ENCODE results near the gene LRRC10B. TPM values are rescaled to one million over a fixed set of nuclear protein-coding genes. Genes with fewer than 3 reads are reported as not detected.
A peak's percentile ranks its signal among the peaks of the same experiment; 100 is the strongest.
"Not testable (repeated sequence)": the region's sequence is repeated elsewhere in the genome, so short reads cannot be mapped to it uniquely, and the experiment has no call there.

LRRC10B gene
- total RNA-seq, 4 donors from 2014 or later: 0.45 to 1.4 (median 1.1) TPM

DNA sequence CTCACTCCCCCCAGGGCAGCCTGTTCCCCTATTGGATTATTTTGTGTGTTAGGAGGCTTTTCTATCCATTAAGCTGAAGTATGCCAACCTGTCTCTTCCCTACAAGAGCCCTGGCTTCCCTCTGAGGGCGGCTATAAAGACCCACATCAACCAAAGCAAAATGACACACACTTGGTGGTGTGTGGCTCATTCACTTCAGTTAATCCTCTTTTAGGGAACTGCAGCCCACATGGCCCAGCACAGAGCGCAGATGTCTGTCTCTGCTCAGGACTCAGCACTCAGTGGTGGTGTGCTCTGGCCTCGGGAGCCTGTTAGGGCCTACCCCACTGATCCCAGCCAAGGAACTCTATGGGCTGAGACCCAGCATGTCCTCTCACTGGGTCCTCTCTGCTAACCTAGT, 32.2 kb upstream of the LRRC10B start:
- H3K9me3 ChIP-seq: no peaks in the 10 kb centered on the region
- no peak for ATAC-seq

DNA sequence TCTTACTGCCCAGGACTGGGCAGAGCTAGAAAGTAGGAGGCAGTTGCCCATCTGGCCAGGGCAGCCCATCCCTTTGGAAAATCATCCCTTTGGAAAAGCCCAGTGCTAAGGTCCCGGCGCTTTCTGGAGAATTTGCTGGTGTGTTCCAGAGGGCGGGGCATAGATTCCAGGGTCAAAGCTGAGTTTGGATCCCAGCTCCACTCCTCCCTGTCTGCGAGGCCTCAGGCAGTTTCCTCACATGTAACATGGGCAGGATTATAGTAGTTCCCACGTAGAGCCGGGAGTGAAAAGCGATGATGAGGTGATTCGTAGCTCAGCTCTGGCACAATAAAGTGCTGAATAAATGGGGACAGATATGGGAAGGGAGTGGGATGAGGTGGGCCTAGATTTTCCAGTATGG, 31.4 kb upstream of the LRRC10B start:
- Histone ChIP-seq H3K4me1 (peaks cover 0 to 39% (median 20%) of the 10 kb centered on the region in 3 donors), H3K27ac (peak overlapping the region in 2 of 4 donors; percentile 18 to 49), H3K36me3 (peaks cover 0 to 13% of the 10 kb centered on the region in 2 donors), H3K9me3 (no peaks in the 10 kb centered on the region), H3K27me3 (peaks cover 14% of the 10 kb centered on the region), H3K4me3 (no peak overlapping the region)
- TF ChIP-seq, protein P1, sequence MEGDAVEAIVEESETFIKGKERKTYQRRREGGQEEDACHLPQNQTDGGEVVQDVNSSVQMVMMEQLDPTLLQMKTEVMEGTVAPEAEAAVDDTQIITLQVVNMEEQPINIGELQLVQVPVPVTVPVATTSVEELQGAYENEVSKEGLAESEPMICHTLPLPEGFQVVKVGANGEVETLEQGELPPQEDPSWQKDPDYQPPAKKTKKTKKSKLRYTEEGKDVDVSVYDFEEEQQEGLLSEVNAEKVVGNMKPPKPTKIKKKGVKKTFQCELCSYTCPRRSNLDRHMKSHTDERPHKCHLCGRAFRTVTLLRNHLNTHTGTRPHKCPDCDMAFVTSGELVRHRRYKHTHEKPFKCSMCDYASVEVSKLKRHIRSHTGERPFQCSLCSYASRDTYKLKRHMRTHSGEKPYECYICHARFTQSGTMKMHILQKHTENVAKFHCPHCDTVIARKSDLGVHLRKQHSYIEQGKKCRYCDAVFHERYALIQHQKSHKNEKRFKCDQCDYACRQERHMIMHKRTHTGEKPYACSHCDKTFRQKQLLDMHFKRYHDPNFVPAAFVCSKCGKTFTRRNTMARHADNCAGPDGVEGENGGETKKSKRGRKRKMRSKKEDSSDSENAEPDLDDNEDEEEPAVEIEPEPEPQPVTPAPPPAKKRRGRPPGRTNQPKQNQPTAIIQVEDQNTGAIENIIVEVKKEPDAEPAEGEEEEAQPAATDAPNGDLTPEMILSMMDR (IDR thresholded peaks at IDR 0.05): no peak
- TF ChIP-seq POLR2AphosphoS5 (IDR thresholded peaks at IDR 0.05): no peak
- TF ChIP-seq EP300 (IDR thresholded peaks at IDR 0.05): no peak
- no peak for TF ChIP-seq POLR2A (IDR thresholded peaks at IDR 0.05)
- ATAC-seq: peak; percentile 20
- 37 to 55% methylated on average over 4 to 7 of the region's 8 CpGs for WGBS, 2 donors (ENCODE audit: low coverage in 1 of 2)

More for the DNA sequence above, 32.2 kb upstream of the LRRC10B start:
- H3K36me3 ChIP-seq: peaks cover 0 to 20% of the 10 kb centered on the region in 2 donors
- H3K27ac ChIP-seq: no peak overlapping the region
- peaks cover 8% of the 10 kb centered on the region for H3K27me3 ChIP-seq
- TF ChIP-seq POLR2AphosphoS5 (IDR thresholded peaks at IDR 0.05) (no peak), EP300 (IDR thresholded peaks at IDR 0.05) (no peak), POLR2A (IDR thresholded peaks at IDR 0.05) (no peak)
- TF ChIP-seq, protein P1 (IDR thresholded peaks at IDR 0.05): no peak
- no peak overlapping the region for H3K4me3 ChIP-seq
- WGBS, 2 donors (ENCODE audit: low coverage in 1 of 2): 40 to 50% methylated on average over 1 of the region's 3 CpGs
- peaks cover 0 to 38% (median 20%) of the 10 kb centered on the region in 3 donors for H3K4me1 ChIP-seq

DNA sequence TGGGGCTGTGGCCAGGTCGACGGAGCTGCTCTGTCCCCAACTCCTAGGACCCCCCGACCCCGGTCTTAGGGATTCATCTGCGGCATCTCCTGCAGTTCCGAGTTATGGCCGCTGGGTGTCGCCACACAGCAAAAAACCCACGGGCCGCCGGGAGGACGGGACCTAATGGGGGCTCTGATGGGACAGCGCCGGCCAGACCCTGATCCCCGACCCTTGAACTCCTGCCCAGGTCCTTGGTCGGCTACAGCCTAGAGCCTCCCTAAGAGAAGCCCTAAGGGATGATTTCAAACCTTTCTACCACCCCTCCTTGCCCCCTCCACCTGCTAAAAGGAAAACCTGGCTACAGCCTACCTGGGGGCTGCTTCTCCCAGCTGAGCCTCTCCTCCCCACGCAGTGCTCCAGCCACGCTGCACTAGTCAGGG, 30.8 kb upstream of the LRRC10B start:
- peak overlapping the region in 2 of 4 donors; percentile 18 to 49 for H3K27ac ChIP-seq

DNA sequence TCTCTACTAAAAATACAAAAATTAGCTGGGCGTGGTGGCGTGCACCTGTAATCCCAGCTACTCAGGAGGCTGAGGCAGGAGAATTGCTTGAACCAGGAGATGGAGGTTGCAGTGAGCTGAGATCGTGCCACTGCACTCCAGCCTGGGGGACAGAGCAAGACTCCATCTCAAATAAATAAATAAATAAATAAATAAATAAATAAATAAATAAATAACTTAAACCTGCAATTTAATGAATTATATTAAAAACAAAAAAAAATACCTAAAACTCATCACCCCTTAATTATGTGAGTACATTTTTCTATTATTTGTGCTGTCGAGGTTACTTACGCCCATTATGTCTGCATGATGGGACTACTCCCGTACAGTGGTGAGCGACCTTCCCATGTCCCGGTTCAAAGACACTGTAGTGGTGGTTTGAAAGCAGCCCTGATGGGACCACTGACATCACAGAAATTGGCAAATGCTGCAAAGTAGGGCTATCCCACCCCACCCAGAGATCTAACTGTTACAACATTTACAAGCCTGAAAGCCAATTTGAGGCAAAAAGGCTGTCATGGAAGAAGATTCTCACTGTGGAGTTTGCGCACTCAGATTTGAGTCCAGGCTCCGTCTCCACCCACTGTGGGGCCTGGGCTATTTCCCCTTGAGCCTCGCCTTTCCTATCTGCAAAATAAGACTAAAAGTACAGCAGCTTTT, 29.0 kb upstream of the LRRC10B start:
- 77 to 82% methylated on average over 3 to 10 of the region's 11 CpGs for WGBS, 2 donors (ENCODE audit: low coverage in 1 of 2)
- Histone ChIP-seq H3K27me3 (peaks cover 23% of the 10 kb centered on the region), H3K4me1 (peaks cover 0 to 31% (median 17%) of the 10 kb centered on the region in 3 donors)
- H3K36me3 ChIP-seq, H3K9me3 ChIP-seq, H3K4me3 ChIP-seq, H3K27ac ChIP-seq: not testable (repeated sequence)
- ATAC-seq: peak; percentile 54

More for the DNA sequence above, 30.8 kb upstream of the LRRC10B start:
- Histone ChIP-seq H3K4me1 (peaks cover 0 to 33% (median 18%) of the 10 kb centered on the region in 3 donors), H3K9me3 (no peaks in the 10 kb centered on the region), H3K4me3 (no peak overlapping the region), H3K27me3 (peaks cover 20% of the 10 kb centered on the region), H3K36me3 (peaks cover 0 to 13% of the 10 kb centered on the region in 2 donors)
- peak; percentile 10 for ATAC-seq
- WGBS, 2 donors (ENCODE audit: low coverage in 1 of 2): 0 to 14% methylated on average over 1 to 2 of the region's 18 CpGs
- TF ChIP-seq POLR2AphosphoS5 (IDR thresholded peaks at IDR 0.05): no peak
- TF ChIP-seq, protein P1 (IDR thresholded peaks at IDR 0.05): peak in 3 of 4 experiments; percentile 75 to 94 (median 88)

DNA sequence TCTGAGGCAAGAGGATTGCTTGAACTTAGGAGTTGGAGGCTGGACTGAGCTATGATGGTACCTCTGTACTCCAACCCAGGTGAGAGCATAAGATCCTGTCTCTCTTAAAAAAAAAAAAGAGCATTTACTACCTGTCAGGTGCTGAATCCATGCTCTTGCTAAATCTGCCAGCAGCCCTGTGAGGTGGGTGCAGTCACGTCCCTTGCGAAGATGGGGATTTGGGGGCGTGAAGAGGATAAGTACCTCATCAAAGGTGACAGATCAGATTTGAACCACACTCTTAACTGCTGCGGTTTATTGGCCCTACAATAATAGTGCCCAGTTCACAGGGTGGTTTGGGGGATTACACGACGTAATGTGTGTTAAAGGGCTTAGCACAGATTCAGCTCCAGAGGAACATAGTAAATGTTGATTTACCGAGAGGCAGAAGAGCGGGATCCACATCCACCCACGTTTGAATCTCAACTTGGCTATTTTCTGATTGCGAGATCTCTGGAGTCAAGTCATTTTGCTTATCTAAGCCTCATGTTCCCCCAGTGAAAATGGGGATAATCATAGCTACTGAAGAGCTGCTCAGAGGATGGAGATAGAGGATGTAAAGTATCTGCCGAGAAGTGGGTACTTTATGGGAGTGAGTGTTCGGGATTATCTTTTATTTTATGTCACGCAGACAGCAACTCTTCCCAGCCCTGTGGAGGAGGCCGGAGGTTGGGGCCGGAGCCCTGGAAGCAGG, 28.1 kb upstream of the LRRC10B start:
- no peak for TF ChIP-seq EP300 (IDR thresholded peaks at IDR 0.05)
- no peak for TF ChIP-seq POLR2AphosphoS5 (IDR thresholded peaks at IDR 0.05)
- TF ChIP-seq POLR2A (IDR thresholded peaks at IDR 0.05): no peak
- TF ChIP-seq, protein P1 (IDR thresholded peaks at IDR 0.05): no peak

More for the DNA sequence above, 28.1 kb upstream of the LRRC10B start:
- H3K27me3 ChIP-seq: peaks cover 23% of the 10 kb centered on the region
- H3K4me1 ChIP-seq: peaks cover 0 to 31% (median 17%) of the 10 kb centered on the region in 3 donors
- H3K4me3 ChIP-seq: no peak overlapping the region
- no peaks in the 10 kb centered on the region for H3K9me3 ChIP-seq
- ATAC-seq: no peak
- peaks cover 0 to 9% of the 10 kb centered on the region in 2 donors for H3K36me3 ChIP-seq
- WGBS, 2 donors (ENCODE audit: low coverage in 1 of 2): 65 to 79% methylated on average over 4 to 10 of the region's 15 CpGs
- no peak overlapping the region for H3K27ac ChIP-seq

All from gastroesophageal sphincter (tissue), 4 donors.